GM23338 (cell line): Measurements from ENCODE around the gene JAK3. TPM values are rescaled to one million over a fixed set of nuclear protein-coding genes. Genes with fewer than 3 reads are reported as not detected.
A peak's percentile ranks its signal among the peaks of the same experiment; 100 is the strongest.

Experiments
- ATAC-seq: fragments of 200-7000 bp; cut with Tn5 transposase; 3 replicates; pipeline ENCODE4 v1.9.1; 2020
- DNase-seq: peaks from one replicate; pipeline ENCODE4 v3.0.0-alpha.2; 2015; ENCODE audit warnings: low spot score
- H2AFZ ChIP-seq: fragments of 200-600 bp; sonication (generic); 2 replicates; pipeline ENCODE4 v1.8.0; 2016; ENCODE audit warnings: antibody characterized with exemption, mild to moderate bottlenecking, moderate library complexity
- H3F3A ChIP-seq: fragments of 200-600 bp; sonication (generic); replicated peaks from 2 replicates; pipeline ENCODE4 v1.8.0; 2017; ENCODE audit warnings: antibody characterized with exemption, mixed run types, low read depth
- H3K27ac ChIP-seq: fragments of 200-600 bp; sonication (generic); 2 replicates; pipeline ENCODE4 v1.6.1; 2016; ENCODE audit warnings: low read depth
- H3K27me3 ChIP-seq: fragments of 200-600 bp; sonication (generic); 2 replicates; pipeline ENCODE4 v1.8.0; 2016; ENCODE audit warnings: mild to moderate bottlenecking, mixed run types, moderate library complexity; ENCODE audit not compliant: insufficient read depth
- H3K36me3 ChIP-seq: fragments of 200-600 bp; sonication (generic); 2 replicates; pipeline ENCODE4 v1.8.0; 2016; ENCODE audit warnings: mild to moderate bottlenecking; ENCODE audit not compliant: insufficient read depth
- H3K4me1 ChIP-seq: fragments of 200-600 bp; sonication (generic); 2 replicates; pipeline ENCODE4 v1.8.0; 2016; ENCODE audit warnings: mild to moderate bottlenecking, moderate library complexity; ENCODE audit not compliant: insufficient read depth
- H3K4me2 ChIP-seq: fragments of 200-600 bp; sonication (generic); 2 replicates; pipeline ENCODE4 v1.7.1; 2017; ENCODE audit warnings: mixed run types
- H3K4me3 ChIP-seq: fragments of 200-600 bp; sonication (generic); 2 replicates; pipeline ENCODE4 v1.6.1; 2016; ENCODE audit warnings: mixed run types
- H3K79me2 ChIP-seq: fragments of 200-600 bp; sonication (generic); replicated peaks from 2 replicates; pipeline ENCODE4 v1.8.0; 2017; ENCODE audit warnings: mild to moderate bottlenecking; ENCODE audit not compliant: insufficient read depth
- H3K9me2 ChIP-seq: fragments of 200-600 bp; sonication (generic); 2 replicates; pipeline ENCODE4 v1.8.0; 2017; ENCODE audit not compliant: insufficient read depth
- H4K20me1 ChIP-seq: fragments of 200-600 bp; sonication (generic); replicated peaks from 2 replicates; pipeline ENCODE4 v1.8.0; 2017; ENCODE audit warnings: mild to moderate bottlenecking; ENCODE audit not compliant: insufficient read depth
- H3K27ac Mint-ChIP-seq: 2 replicates; pipeline ENCODE4 v1.8.0; 2020; ENCODE audit warnings: inconsistent platforms, mild to moderate bottlenecking, moderate library complexity, mixed read lengths
- H3K27me3 Mint-ChIP-seq: 3 replicates; pipeline ENCODE4 v1.8.0; 2022; ENCODE audit warnings: low read depth, mild to moderate bottlenecking, moderate library complexity, mixed read lengths, inconsistent platforms; ENCODE audit not compliant: insufficient read depth, poor library complexity
- H3K36me3 Mint-ChIP-seq: 3 replicates; pipeline ENCODE4 v1.8.0; 2021; ENCODE audit warnings: low read depth, mild to moderate bottlenecking, inconsistent platforms, moderate library complexity, mixed read lengths
- H3K4me1 Mint-ChIP-seq: 3 replicates; pipeline ENCODE4 v1.8.0; 2020; ENCODE audit warnings: mild to moderate bottlenecking, inconsistent platforms, mixed read lengths
- H3K4me3 Mint-ChIP-seq: 3 replicates; pipeline ENCODE4 v1.8.0; 2021; ENCODE audit warnings: moderate library complexity, mild to moderate bottlenecking, inconsistent platforms, mixed read lengths
- H3K9me3 Mint-ChIP-seq: 3 replicates; pipeline ENCODE4 v1.8.0; 2020; ENCODE audit warnings: moderate library complexity, mild to moderate bottlenecking, inconsistent platforms, mixed read lengths
- CREB1 ChIP-seq: fragments of 250-450 bp; sonication (Bioruptor Pico); IDR thresholded peaks from 2 replicates; pipeline ENCODE4 v1.5.0; 2020; ENCODE audit warnings: low read depth, mild to moderate bottlenecking, moderate library complexity
- EZH2 ChIP-seq: fragments of 200-600 bp; sonication (generic); IDR thresholded peaks from one replicate; pipeline ENCODE4 v1.8.0; 2017; ENCODE audit warnings: antibody characterized with exemption, mild to moderate bottlenecking, low read depth; ENCODE audit not compliant: unreplicated experiment
- JUNB ChIP-seq: IDR thresholded peaks from one replicate; pipeline ENCODE4 v1.6.1; 2016; ENCODE audit warnings: antibody characterized with exemption; ENCODE audit not compliant: unreplicated experiment
- POLR2AphosphoS5 ChIP-seq: IDR thresholded peaks from 2 replicates; pipeline ENCODE4 v1.6.1; 2016; ENCODE audit warnings: antibody characterized with exemption, low read depth
- REST ChIP-seq: IDR thresholded peaks from one replicate; pipeline ENCODE4 v1.6.1; 2018; ENCODE audit warnings: antibody characterized with exemption; ENCODE audit not compliant: unreplicated experiment
- ZNF114 ChIP-seq: fragments of 250-450 bp; sonication (Bioruptor Pico); IDR thresholded peaks from 2 replicates; pipeline ENCODE4 v1.5.0; 2020; ENCODE audit warnings: mild to moderate bottlenecking, moderate library complexity
- polyA plus RNA-seq: library from polyadenylated mRNA; unstranded; fragments of >200 nt; fragmentation: Nextera tagmentation; extraction: Ambion mirVana; gene quantifications from 2 replicates; pipeline ENCODE4 v1.2.1, GENCODE V29; 2016
- total RNA-seq: library from RNA; depleted of rRNA; stranded (reverse); fragments of >200 nt; shearing (Covaris generic); gene quantifications from 2 replicates; pipeline ENCODE4 v1.2.3, GENCODE V29; 2014
- TF ChIP-seq, protein P1 (sequence below): IDR thresholded peaks from 2 replicates; pipeline ENCODE4 v1.6.1; 2016; ENCODE audit warnings: antibody characterized with exemption
- TF ChIP-seq, protein P2 (sequence below), 2 experiments: fragments of 200-600 bp in 1 of 2; sonication (generic) in 1 of 2; conservative IDR thresholded peaks; 2 replicates each; pipeline versions ENCODE4 v1.5.1 to v1.6.1; 2016 to 2017; ENCODE audit warnings: antibody characterized with exemption in 2 of 2, low read depth in 2 of 2, mild to moderate bottlenecking in 2 of 2, moderate library complexity in 1 of 2

The JAK3 gene
- total and polyA plus RNA-seq, 2 experiments from 2014 or later, result 2.9 to 5.4 TPM

DNA sequence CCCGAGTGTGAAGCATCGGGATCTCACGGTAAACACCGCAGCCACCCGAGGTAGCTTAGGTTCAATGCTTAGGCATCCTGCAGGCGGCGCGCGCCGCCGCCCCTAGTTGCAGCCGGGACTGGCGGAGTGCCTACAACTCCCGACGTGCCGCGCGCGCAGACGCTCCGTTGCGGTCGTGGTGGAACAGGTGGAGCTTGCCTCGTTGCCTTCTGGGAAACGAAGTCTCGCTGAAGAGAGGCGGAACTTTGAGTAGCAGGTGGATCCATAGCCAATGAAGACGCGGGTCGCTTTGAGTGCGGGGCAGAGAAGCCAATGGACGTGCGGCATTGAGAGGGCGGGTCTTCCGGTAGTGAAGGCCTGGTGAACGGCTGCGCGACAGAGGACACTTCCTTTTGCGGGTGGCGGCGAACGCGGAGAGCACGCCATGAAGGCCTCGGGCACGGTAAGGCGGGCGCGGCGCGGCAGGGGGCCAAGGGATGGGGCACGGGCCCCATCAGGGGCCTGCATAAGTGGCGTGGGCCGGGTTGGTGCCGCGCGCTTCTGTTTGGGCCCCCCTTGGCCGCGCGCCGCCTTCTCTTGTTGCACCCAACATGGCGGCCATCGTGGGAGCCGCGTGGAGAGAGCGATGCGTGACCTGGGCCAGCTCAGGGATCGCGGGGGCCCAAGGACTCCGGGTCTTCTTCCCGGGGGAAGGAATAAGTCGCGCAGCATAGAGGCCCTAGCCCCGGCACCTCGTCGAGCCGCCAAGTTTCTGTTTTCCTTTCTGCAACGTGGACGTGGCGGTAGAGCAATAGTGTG, 11.9 kb upstream of the JAK3 start, which contains the start of gene RPL18A:
TSS of gene RPL18A (plus strand) at position 378 of the 798 bp plus-strand sequence. CDS start at position 425, 47 bp downstream.
- Histone ChIP-seq H3K4me2 (peak within 1 kb of the TSS; percentile 100), H4K20me1 (peaks cover 38% of the 10 kb centered on the region), H3K9me2 (no peaks in the 10 kb centered on the region), H3K79me2 (peaks cover 29% of the 10 kb centered on the region), H3K4me1 (peaks cover 9% of the 10 kb centered on the region; the same call in 1 of the 2 replicates), H3K27ac (peak within 1 kb of the TSS; percentile 90), H3F3A (peaks cover 45% of the 10 kb centered on the region), H3K36me3 (peaks cover 37% of the 10 kb centered on the region), H2AFZ (peak within 1 kb of the TSS; percentile 30; the same call in 1 of the 2 replicates), H3K27me3 (no peaks in the 10 kb centered on the region), H3K4me3 (peak within 1 kb of the TSS; percentile 100)
- H3K9me3 Mint-ChIP-seq, result peaks cover 11% of the 10 kb centered on the region; the same call in 2 of the 3 replicates
- peaks cover 52% of the 10 kb centered on the region for H3K36me3 Mint-ChIP-seq
- peak; percentile 90 for ATAC-seq
- peaks cover 17% of the 10 kb centered on the region for H3K4me1 Mint-ChIP-seq
- TF ChIP-seq, protein P1, sequence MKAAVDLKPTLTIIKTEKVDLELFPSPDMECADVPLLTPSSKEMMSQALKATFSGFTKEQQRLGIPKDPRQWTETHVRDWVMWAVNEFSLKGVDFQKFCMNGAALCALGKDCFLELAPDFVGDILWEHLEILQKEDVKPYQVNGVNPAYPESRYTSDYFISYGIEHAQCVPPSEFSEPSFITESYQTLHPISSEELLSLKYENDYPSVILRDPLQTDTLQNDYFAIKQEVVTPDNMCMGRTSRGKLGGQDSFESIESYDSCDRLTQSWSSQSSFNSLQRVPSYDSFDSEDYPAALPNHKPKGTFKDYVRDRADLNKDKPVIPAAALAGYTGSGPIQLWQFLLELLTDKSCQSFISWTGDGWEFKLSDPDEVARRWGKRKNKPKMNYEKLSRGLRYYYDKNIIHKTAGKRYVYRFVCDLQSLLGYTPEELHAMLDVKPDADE, result peak; percentile 97
- peak; percentile 26 for TF ChIP-seq REST
- no peak for TF ChIP-seq JUNB
- TF ChIP-seq, protein P2, sequence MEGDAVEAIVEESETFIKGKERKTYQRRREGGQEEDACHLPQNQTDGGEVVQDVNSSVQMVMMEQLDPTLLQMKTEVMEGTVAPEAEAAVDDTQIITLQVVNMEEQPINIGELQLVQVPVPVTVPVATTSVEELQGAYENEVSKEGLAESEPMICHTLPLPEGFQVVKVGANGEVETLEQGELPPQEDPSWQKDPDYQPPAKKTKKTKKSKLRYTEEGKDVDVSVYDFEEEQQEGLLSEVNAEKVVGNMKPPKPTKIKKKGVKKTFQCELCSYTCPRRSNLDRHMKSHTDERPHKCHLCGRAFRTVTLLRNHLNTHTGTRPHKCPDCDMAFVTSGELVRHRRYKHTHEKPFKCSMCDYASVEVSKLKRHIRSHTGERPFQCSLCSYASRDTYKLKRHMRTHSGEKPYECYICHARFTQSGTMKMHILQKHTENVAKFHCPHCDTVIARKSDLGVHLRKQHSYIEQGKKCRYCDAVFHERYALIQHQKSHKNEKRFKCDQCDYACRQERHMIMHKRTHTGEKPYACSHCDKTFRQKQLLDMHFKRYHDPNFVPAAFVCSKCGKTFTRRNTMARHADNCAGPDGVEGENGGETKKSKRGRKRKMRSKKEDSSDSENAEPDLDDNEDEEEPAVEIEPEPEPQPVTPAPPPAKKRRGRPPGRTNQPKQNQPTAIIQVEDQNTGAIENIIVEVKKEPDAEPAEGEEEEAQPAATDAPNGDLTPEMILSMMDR (conservative IDR thresholded peaks at IDR 0.05; ENCODE audit: low read depth in 2 of 2), result peak; percentile 65 to 90
- TF ChIP-seq EZH2, result no peak
- TF ChIP-seq CREB1 (CRISPR knock-in tag), result peak; percentile 73
- no peak for TF ChIP-seq ZNF114
- peak; percentile 94 for TF ChIP-seq POLR2AphosphoS5
- peak; percentile 100 for DNase-seq
- peak within 1 kb of the TSS; percentile 100 for H3K27ac Mint-ChIP-seq
- peak within 1 kb of the TSS; percentile 99 for H3K4me3 Mint-ChIP-seq
- peaks cover 27% of the 10 kb centered on the region for H3K27me3 Mint-ChIP-seq
